ENCODE data around the gene PARD3B.

GRCh38 chr2:205477016-205477705 is 931.9 kb downstream of the PARD3B start:
- TF ChIP-seq GABPA (IDR thresholded peaks at IDR 0.05; ENCODE audit: low read depth) (no peak), REST (IDR thresholded peaks at IDR 0.05; ENCODE audit: insufficient replicate concordance, low read depth) (no peak), CTCF (IDR thresholded peaks at IDR 0.05; ENCODE audit: insufficient read depth, low read length) (no peak)
